GM19438 (cell line): ENCODE results near the gene ADGRD1.

Experiments
- ATAC-seq: cut with Tn5 transposase; IDR thresholded peaks from one replicate; pipeline ENCODE4 v1.9.1; 2021; ENCODE audit warnings: low read depth; ENCODE audit not compliant: unreplicated experiment

The ADGRD1 gene

DNA sequence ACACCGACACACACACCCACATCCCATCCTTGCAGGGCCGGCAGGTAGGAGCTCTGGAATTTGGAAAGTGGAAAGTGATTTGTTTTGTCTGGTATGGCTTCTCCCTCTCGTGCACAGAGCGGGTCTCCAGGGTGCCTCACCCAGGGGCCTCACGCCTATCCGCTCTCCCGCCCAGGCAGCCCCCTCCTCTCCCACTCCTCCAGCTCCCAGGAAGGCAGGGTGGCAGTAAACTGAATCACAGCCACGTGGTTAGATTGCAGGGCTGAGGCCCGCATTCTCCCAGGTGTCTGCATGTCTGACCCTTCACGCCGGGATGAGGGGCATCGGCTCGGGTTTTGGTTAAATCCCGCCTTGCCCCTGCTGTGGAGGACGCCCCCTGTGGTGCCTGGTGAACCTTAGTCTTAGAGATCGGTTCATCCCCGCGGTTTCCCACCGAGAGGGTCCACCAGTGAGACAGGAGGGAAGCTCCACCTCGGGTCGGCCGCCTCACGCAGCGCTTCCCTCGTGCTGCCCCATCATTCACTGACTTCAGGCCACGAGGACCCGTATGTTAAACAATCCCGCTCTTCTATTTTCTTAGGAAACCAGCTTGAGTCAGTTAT, 64.4 kb downstream of the ADGRD1 start:
- no peak for ATAC-seq

- ATAC-seq, result no peak
Measured at GRCh38 chr12:131018808-131019397, 65.2 kb downstream of the ADGRD1 start.

DNA sequence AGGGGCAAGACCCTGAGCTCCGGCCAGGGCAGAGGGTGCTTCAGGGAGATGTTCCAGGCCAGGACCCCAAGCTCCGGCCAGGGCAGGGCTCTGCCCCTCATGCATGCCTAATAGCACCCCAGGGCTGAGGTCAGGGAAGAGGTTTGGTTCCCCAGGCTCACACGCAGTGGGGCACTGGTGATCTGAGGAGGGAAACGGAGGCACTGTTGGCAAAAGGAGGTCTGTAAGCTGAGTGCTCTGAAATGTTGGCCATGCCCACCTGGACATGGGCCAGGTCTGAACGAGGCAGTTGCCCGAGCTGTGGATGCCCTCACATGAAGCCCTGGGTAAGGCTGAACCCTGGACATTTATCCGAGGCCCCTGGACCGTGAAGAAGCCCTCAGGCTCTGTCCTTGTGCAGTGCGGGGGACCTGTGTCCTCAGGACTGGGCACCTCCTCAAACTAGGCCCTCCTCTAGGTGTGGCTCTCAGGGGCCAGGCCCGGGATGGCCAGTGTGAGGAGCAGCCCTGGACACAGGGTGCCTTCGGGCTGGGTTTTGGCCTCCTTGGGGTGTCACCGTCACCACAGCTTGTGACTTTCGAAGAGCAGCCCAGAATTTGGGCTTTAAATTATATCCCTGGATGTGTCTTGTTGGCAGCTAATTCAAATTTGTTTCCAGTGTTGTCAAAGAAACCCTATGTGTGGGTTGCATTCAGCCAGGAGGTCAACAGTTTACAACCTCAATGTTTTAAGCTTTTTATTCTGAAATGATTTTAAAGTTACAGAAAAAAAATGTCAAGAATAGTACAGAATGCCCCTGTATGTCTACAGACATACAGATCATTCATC, 66.8 kb downstream of the ADGRD1 start:
- no peak for ATAC-seq

DNA sequence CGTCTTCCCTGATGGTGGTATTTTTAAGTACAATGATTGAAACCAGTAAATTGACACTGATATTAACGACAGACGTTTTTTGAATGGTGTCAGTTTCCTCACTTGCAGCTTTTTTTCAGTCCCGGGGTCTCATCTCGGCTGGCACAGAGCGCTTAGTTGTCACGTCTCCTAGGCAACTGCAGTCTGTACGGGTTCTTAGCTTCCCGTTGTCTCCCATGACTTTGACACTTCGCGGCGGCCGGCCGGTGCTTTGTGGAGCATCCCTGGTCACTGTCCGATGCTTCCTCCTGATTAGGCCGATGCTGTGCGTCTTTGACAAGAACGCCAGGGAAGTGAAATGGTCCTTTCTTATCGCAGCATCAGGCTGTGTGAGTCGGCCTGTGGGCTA, 67.4 kb downstream of the ADGRD1 start:
- no peak for ATAC-seq

GRCh38 chr12:131024026-131024425, 70.3 kb downstream of the ADGRD1 start:
- no peak for ATAC-seq

DNA sequence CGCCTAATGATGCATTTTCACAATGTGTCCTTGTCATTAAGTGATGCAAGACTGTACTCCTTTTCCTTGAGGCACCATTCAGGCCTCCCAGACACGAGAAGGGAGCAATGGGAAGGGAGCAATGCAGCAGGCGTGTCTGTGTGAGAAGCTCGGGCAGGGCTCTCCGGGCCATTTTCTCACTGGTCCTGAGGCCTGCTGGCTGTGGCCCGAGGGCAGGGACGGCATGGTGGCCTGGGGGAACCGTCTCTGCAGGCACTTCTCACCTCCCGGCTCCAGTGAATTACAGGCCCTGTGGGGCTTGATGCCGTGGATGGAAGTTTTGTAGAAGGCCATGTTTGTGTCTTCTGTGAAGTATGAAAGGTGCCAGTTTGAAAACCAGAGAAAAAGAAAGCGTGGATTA, 71.0 kb downstream of the ADGRD1 start:
- ATAC-seq, result no peak

DNA sequence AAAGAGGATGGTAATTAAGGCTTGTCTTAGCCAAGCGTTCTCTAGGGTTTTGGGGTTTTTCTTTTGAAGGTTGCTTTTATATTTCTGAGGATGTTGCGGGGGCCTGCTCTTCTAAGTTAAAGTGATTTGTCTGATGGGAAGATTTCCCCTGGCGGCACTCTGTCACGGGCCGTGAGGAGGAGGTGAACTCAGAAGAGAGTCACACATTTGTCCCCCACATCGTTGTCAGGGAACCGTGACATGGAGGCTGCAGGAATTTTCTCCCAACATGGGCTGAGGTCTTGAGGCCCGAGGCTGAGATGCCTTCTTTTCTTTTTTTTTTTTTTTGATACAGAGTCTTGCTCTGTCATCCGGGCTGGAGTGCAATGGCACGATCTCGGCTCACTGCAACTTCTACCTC, 71.5 kb downstream of the ADGRD1 start:
- no peak for ATAC-seq

DNA sequence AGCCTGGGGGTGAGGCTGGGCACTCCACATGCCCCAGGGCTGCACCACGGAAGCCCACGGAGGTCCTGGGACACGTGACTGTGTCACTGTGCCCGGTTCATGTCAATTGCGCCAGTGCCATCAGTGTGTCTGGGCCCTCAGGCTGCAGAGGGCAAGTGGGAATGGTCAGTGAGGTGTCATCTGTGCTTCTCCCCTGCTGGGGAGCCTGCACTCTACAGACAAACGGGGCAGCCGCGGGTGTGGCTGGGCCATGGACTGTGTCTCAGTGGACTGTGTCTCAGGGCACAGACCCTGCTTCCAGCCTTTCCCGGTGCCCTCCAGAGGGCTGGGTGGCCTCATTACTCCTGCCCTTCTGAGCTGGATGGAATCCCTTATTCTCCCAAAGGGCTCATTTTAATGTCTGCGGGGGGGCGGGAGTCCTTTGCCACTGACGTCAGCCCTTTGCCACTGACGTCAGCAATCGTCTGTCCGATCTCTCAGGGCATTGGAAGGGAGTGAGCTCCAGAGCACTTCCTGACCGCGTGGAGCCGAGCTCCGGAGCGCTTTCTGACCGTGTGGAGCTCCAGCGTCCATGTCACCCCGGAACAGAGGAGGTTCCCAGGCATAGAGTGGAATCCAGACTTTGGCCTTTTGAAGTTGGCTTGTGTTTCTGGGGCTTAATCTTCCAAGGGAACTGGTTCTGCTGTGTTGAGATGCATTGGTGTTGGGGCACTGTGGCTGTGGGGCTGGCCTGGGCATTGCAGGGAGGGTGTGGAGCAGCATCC, 72.4 kb downstream of the ADGRD1 start:
- ATAC-seq, result no peak

- no peak for ATAC-seq
Measured at GRCh38 chr12:131026754-131027153, 73.0 kb downstream of the ADGRD1 start.

GRCh38 chr12:131027264-131027663, 73.6 kb downstream of the ADGRD1 start:
- no peak for ATAC-seq

GRCh38 chr12:131027876-131028586, 74.3 kb downstream of the ADGRD1 start:
- no peak for ATAC-seq

DNA sequence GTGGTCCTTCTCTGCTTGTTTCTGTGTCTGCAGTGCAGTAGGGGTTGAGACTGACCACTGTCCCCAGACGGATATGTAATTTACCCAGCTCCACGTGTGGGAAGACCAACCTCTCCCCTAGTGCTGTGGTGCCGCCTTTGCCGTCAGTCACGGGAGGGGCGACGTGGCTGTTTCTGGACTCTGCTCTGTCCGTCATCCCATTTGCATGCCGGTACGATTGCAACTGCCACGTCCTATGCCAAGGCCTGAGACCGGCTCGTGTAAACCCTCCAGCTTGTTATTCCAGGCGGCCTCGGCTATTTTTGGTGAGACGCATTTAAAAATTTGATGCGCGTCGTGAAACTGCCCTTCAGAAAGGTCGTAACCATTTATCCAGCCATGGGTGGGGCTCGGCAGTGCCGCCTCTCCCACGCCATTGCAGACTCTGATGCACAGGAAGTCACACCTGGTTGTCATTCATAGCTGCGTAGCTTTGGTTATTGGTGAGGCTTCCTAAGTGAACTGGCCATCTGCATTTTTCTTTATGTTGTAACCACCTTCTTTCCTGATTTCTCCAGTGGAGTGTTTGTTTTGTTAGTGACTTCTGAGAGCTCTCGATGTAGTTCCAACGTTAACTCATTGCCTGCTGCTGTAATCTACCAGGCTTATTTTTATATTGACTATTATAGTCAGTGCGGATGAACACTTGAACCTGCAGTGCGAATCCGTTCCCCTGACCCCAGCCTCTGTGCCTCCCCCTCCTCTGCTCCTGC, 75.1 kb downstream of the ADGRD1 start:
- ATAC-seq, result no peak

DNA sequence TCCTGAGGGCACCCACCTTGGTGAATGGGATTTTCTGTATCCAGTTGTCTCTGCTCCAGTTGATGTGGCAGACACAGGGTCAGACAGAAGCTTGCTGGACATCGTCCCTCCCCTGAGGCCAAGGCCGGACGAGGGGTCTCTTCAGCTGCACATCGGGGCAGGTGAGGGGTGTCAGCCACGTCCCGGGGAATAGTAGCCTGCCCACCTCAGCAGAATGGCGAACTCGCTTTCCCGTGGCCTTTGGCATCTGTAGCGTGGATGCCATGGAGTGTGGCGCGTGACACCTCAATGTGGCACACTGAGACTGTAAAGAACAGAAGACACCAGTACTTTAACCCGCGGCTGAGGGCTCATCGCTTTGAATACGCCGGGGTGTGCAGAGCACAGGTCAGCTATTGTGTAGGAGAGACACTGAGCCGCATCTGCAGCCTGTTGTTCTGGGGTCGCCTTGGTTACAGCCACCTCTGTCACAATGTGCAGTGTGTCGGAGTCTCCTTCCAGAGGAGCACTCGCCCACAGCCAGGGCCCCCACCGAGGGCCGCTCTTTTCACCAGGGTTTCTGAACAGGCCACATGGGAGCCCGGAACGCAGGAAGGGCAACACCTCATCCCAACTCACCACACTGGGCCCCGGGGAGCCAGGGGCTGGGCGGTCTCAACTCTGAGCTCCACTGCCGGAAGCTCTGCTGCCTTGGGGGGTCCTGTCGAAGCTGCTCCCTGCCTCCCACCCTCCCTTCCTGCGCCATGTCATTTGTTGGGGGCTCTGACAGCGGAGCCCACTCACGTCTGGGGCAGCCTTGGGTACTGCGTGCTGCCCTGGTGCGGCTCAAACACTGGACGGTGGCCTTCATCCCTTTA, 77.0 kb downstream of the ADGRD1 start:
- no peak for ATAC-seq

GRCh38 chr12:131032082-131032750, 78.5 kb downstream of the ADGRD1 start:
- ATAC-seq, result no peak

DNA sequence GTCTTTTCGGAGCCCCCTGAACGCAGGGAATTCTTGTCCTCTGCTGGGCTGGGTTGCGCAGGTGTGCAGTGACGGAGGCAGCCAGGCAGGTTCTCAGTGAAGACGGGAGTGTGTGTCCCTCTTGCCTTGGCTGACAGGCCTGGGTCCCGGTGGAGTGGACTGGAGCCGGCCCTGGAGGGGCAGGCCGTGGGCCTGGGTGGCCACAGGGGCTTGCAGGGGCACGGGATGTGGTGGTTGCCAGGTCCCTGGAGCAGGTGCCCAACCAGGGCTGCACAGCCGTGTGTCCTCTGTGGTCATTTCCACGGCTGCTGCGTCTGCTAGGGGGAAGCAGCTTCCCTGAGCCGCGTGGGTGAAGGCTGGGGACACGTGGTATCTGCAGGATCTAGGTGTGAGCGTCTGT, 79.8 kb downstream of the ADGRD1 start:
- no peak for ATAC-seq

DNA sequence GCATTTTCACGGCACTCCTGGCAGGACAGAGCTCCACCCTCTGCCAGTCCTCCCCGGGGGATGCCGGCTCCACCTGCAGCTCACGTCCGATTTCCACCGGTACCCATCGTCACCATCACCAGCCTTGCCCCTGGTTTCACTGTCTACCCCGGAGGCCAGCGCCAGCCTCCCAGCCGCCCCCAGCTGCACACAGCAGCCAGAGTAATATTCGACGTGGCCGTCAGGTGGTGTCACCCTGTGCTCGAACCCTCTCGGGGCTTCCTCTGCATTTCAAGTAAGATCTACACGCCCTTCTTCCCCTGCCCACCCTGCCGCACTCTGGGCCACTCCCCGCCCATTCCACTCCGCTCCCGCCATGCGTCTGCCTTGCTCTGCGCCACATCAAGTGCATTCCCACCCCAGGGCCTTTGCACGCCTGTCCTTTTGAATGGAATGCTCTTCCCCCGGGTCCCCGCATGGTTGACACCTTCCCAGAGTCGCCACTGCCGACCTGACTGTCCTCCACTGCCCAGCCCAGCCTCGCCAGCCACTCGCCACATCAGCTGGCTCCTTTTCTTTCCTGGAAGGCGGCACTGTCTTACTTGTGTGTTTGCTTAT, 80.3 kb downstream of the ADGRD1 start:
- no peak for ATAC-seq

DNA sequence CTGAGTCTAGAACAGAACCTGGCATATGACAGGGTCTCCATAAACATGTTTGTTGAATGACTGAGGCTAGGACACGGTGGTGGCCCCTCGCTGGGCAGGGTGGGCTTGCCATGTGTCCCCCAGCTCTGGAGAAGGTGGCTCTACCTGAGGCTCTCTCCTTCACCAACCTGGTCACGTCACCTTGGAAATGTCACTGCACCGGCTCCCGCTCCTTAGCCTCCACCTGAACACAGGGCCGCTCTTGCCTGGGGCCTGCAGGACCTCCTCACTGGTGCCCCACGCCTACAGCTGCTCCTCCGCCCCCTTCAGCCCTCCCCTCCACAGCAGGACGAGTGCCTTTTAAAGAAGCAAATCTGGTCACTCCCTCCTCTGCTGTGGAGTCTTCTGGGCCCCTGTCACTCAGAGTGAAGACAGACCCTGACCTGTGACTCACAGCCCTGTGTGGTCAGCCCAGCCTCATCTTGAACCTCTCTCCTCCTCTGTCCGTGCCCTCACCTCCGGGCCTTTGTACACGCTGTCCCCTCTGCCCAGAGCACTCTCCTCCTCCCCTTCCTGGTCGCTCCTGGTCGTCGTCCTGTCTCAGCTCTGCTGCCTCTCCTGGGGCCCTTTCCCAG, 81.0 kb downstream of the ADGRD1 start:
- no peak for ATAC-seq

GRCh38 chr12:131035245-131035681, 81.6 kb downstream of the ADGRD1 start:
- ATAC-seq, result no peak
